DMS 273 (cell line): ENCODE data around the gene SEMA4D.

Source experiments
- DNase-seq: peaks from one replicate; lab custom pipeline; 2025; ENCODE audit not compliant: unreplicated experiment; lab: John Stamatoyannopoulos, UW

Gene SEMA4D

GRCh38 chr9:89325733-89326132 lies 172.2 kb downstream of the SEMA4D start:
- no peak for DNase-seq

GRCh38 chr9:89323390-89323789 lies 174.5 kb downstream of the SEMA4D start:
- no peak for DNase-seq

- DNase-seq, result peak; percentile 47
These were observed 178.7 kb downstream of the SEMA4D start for GRCh38 chr9:89319015-89319905.

- peak; percentile 98 for DNase-seq
These were observed 179.5 kb downstream of the SEMA4D start, which contains the start of gene SECISBP2 for GRCh38 chr9:89318123-89319014. Gene SECISBP2, plus strand, starts transcription at chr9:89318500. Its CDS starts 77 bp downstream, at chr9:89318577.

GRCh38 chr9:89317282-89317681 lies 180.6 kb downstream of the SEMA4D start:
- DNase-seq, result peak; percentile 52

GRCh38 chr9:89315482-89315881 lies 182.4 kb downstream of the SEMA4D start:
- DNase-seq, result no peak

- DNase-seq, result no peak
These were observed 183.0 kb downstream of the SEMA4D start for GRCh38 chr9:89314955-89315354.

GRCh38 chr9:89313842-89314241 lies 184.1 kb downstream of the SEMA4D start:
- DNase-seq, result peak; percentile 68

- DNase-seq, result peak; percentile 61
These were observed 185.7 kb downstream of the SEMA4D start for GRCh38 chr9:89312222-89312571.

- peak; percentile 54 for DNase-seq
These were observed 186.3 kb downstream of the SEMA4D start for GRCh38 chr9:89311346-89312221.
